ENCODE measurements around the gene DMAC2.
"Not testable (repeated sequence)": the region's sequence is repeated elsewhere in the genome, so short reads cannot be mapped to it uniquely, and the experiment has no call there.

DMAC2 gene

GRCh38 chr19:41442473-41443355 lies 3.0 kb upstream of the DMAC2 start, which contains the start of gene ERICH4:
Gene ERICH4 (plus strand): TSS chr19:41443156. CDS start chr19:41443170, 14 bp downstream.
- DNase-seq (ENCODE audit: low read depth in 2 of 2) = no peak

DNA sequence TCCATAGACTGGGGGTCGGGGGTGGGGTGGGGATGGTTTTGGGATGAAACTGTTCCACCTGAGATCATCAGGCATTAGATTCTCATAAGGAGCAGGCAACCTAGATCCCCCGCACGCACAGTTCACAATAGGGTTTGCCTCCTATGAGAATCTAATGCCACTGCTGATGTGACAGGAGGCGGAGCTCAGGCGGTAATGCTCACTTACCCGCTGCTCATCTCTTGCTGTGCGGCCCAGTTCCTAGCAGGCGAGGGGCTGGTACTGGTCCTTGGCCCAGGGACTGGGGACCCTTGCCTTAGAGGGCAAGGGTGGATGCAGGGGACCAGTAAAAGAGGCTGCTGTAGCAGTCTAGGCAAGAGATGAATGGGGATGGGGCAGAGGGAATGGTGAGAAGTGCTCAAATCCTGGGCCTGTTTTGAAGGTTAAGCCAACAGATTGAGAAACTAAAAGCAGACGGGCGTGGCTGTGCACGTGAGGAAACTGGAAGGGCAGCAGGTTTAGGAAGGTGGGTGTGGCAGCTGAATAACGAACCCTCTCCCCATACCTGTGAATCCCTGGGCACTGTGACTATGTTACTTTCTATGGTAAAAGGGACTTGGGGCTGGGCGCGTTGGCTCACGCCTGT lies 1.7 kb upstream of the DMAC2 start:
- no peak for DNase-seq (ENCODE audit: low read depth in 2 of 2)

DNA sequence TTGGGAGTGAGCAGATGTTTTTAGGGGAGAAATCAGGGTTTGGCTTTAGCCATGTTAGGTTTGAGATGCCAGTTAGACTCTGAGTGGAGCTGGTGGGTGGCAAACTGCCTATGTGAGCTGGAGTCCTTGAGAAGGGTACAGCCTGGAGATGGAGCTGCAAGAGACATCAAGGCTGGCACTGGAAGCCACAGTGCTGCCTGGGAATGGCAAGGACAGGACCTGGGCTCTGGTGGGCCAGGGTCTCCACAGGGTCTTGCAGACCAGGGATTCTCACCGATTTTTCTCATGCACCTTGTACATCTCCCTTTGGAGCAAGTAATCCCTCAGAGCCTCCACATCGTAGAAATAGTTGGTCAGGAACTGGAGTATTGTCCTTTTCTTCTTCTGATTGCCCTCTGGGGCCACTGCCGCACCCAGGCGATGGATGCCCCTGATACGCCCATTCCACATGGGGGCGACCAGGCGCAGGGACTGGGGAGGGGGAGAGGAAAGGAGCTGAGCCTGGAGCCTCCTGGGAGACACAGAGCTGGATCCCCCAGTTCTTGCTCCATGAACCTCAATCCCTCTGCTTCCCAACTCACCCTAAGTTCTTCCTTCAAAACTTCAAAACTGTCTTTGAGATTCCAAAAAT lies 1.7 kb downstream of the DMAC2 start:
- DNase-seq (ENCODE audit: low read depth in 2 of 2) = no peak

GRCh38 chr19:41436674-41436951 lies 3.1 kb downstream of the DMAC2 start:
- no peak for DNase-seq (ENCODE audit: low read depth in 2 of 2)

DNA sequence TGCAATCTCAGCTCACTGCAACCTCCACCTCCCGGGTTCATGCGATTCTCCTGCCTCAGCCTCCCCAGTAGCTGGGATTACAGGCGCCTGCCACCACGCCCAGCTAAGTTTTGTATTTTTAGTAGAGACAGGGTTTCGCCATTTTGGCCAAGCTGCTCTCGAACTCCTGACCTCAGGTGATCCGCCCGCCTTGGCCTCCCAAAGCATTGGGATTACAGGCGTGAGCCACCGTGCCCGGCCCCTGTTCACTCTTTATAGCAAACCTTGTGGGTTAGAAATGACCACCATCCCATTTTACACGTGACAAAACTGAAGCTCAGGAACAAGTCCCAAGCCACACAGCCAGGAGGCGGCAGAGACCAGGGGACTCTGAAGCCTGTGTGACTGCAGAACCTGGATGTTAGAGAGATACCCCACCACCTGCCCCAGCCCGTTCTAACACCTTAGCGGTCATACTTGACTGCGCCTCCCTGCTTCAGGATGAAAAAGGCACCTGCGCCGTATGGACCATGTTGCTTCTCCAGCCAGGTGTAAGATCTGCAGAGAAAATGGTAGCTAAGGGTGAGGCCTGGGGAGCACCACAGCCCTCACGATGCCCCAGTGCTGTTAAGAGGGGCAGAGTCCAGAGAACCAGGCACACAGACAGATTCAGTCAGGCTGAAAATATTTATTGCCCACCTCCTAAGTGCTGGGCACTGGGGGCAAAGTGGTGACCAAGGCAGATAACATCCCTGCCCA lies 3.6 kb downstream of the DMAC2 start:
- DNase-seq (ENCODE audit: low read depth in 2 of 2) = no peak

- DNase-seq (ENCODE audit: low read depth in 2 of 2) = not testable (repeated sequence)
These were observed 4.3 kb downstream of the DMAC2 start for GRCh38 chr19:41435376-41435775.

DNA sequence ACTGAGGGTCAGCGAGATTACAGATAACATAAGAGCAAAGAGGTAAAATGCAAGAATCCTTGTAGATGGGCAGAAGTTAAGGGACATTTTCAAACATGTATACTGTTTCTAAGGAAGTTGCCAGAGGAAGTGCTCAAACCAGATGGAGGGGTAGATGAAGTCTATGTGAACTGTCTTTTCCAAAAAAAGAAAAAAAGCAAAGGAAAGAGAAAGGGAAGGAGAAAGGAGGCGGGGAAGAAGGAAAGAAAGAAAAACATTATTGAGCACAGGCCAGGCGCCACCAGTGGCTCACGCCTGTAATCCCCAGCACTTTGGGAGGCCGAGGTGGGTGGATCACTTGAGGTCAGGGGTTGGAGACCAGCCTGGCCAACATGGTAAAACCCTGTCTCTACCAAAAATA lies 5.3 kb downstream of the DMAC2 start:
- DNase-seq (ENCODE audit: low read depth in 2 of 2) = no peak

GRCh38 chr19:41433171-41433570 lies 6.5 kb downstream of the DMAC2 start:
- no peak for DNase-seq (ENCODE audit: low read depth in 2 of 2)

DNA sequence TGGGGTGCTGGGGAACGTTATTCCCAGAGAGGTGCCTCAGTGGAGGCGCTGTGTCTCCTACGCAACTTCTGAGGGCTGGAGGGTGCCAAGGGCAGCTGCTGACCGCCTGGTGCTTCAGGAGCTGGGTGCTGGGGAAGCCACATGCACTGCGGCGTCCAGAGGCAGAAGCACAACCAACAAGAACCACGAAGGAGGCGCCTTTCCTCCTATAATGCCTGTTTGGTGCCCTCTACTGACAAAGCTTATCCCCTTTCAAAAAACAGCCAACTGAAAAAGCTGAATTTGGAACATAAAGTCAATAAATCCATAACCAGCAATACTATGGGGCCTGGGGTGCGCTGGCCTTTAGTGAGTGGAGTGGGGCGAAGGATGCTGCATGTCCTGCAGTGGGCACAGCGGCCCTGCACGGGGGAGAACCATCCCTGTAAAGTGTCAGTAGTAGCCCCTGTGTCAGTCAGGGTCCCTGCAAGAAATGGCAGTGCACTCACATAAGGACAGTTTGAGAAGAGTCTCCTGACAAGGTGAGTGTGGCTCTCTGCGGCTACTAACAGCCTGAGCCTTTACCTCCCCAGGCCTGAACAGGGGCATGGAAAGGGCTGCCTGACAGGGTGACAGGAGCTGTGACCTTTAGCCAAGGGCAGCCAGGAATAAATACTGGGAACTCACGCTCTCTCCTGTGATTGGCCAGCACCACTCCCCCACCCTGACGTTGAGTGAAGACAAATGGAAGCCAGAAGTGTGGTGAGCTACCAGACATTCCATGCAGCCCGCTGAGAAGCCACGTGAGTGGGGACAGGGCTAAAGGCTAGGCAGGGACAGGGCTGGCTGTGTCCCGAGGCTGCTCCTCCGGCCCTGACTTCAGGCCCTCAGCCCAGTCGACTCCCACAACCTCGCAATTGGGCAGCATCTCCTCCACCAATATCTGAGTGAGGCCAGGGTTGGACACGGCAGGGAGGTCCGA lies 8.0 kb downstream of the DMAC2 start:
- DNase-seq (ENCODE audit: low read depth in 2 of 2) = no peak

DNA sequence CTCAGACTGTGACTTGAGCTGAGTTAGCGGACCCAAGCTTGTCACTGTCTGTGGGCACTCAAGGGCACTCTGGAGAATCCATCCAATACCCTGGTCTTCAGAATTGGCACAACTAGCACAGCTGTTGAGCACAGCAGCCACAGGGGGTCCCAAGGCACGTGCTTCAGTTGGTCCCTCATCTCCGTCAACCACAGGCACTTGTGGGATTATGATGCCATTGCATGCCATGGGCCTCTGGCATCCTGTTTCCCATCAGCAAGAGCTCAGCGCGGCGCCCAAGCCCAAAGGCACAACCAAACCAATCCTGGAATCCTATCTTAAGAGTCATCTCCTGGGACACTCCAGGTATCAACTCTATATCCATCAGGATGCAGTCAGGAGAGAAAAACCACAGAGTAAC lies 8.8 kb downstream of the DMAC2 start:
- no peak for DNase-seq (ENCODE audit: low read depth in 2 of 2)

DNA sequence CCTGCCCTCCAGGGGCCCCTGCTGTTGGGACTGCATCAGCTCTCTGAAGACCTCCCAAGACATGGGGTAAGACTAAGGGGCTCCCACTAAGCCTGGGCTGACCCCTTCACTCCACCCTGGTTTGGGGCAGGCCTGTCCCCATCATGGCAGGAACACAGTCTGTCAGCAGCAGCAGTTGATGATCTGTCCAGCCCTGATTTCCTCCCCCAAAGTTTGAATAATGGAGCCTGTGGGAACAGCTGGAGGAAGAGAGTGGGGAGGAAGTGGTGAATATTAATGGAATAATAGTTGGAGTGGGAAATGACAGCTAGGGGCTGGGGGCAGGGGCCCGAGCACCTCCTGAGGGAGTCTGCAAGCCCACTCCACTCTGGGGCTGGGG lies 11.2 kb downstream of the DMAC2 start:
- DNase-seq (ENCODE audit: low read depth in 2 of 2) = no peak

DNA sequence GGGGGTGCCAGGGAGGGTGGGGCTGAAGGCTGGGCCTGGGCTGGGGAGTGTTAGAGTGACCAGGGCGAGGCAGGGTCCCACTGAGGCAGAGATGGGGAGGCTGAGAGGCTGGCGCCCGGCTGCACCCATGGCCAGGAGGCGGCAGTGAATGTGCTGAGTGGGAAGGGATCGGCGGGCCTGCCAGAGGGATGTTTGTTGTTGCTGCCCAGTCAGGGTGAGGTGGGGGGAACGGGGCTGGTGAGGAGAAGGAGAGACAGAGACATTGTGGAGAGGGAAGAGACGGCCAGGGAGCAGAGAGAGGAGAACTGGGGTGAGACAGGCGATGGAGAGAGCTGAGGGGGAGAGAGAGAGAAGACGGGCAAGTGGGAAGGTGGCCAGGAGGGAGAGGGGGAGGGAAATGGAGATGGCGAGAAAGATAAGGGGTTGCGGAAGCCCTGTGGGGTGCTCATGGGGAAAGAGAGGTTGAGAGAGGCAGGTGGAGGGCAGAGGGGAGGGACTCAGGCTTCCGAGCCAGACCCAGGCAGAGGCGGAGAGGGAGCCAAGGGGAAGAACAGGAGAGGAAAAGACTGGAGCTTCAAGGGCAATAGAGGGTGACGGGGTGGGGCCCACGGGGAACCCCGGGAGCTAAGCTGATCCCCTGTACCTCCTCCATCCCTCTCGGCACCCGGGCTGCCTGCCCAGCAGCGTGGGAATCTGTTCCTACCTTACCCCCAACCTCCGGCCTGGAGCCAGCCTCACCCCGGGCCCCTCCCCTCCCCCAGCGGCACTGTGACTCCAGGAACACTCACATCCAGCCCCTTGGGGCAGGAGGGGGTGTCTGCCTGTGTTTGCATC lies 11.8 kb downstream of the DMAC2 start:
- peak in 1 of 2 donors; percentile 18 for DNase-seq (ENCODE audit: low read depth in 2 of 2)

DNA sequence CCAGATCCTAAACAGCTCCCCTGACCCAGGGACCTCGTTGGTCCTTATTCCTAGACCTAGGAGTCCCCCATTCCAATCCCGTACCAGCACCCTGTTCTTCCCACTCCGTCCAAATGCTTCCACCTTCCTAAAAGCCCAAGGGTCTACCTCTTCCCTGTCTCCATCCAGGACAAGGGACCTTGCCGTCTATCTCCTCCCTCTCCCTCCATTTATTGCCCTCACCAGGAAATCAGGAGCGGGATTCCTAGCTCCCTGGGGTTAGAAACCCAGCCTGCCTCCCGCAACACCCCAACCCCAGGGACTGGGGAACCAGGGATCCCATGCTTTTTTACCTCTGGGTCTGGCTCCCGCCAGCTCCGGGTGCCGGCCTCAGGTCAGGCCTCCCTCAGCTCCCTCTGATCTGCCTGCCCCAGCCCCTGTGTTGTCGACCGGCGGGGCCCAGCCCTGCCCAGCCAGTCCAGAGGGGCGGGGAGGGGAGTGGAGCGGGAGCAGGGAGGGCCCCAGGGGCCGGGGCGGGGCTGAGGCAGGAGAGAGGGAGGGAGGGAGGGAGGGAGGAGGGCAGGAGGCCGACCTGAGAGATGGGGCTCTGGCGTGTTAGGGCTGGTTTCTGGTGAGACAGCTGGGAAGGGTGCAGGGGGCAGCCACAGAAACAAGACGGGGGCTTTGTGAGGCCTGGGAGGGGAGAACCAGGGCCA lies 12.6 kb downstream of the DMAC2 start, which contains the start of gene B3GNT8:
TSS of gene B3GNT8 (minus strand) at position 423 of the 695 bp plus-strand sequence. CDS start 596 bp downstream, outside the sequence.
- peak; percentile 38 to 44 for DNase-seq (ENCODE audit: low read depth in 2 of 2)

DNA sequence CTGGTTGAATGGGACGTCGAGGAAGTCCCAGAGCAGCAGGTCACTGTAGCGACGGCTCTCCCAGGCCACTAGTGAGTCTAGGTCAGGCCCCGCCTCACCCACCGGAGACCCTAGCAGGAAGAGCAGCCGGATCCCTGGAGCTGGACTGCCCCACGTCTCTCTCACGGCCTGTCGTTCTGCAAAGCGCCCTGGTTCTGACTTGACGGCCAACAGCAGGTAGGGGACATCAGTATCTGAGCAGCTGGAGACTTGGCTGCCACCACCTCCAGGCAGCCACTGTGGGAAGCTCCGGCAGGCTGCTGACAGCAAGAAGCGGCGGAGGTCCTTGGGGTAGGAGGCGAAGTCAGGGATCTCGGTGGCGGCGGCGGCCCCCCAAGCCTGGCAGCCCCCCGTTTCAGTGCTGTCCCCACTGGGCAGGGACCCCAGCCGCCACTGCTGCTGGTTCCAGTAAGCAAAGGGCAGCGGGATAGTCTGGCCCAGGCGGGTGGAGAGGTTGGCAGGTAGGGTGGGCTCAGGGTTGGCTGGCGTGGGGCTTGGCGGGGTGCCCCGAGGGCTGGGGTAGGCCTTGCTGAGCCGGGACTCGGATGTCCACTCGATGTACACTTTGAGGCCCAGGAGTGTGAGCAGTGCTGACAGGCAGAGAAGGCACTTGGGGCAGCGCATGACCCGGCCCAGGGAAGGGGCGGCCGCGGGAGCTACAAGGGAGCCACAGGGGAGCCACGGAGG lies 13.4 kb downstream of the DMAC2 start:
- DNase-seq (ENCODE audit: low read depth in 2 of 2) = no peak

DNA sequence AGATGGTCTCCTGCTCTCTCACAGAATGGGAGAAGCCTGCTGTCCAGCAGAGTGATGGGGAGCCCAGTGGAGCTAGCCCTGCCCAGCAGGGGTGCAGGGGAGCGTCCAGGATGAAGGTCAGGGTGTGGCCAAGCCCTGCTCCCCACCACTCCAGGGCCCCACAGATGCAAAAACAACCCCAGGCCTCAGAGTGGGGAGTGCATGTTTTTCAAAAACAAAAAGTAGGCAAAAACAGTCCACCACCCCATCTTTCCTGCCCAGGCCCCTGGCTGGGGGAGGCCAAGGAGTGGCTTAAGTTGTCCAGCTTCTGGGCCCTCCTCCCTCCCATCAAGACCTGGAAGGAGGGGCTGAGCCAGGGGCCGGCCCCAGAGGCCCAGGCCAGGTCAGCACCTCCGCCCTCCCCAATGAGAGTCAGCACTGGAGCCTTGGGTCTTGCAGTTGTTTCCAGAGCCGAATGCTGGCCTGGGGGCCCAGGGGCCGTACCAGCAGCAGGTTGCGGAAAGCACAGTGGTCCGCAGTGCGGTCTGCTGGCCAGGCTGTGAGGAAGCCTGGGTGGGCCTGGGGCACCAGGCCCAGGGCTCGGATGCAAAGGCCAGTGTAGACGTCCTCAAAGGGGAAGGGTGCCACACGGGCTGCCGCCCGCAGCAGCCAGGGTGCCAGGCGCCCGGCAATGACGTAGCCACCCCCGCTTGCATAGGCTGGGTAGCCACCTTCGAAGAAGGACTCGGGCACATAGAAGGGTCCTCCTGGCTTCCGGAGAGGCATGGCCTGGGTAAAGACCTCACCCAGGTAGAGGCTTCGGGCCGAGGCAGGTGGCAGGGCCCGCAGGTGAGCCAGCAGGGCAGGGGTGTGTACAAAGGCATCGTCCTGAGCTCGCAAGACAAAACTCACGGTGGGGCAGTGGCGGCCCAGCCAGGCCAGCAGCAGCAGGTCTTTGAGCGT lies 14.3 kb downstream of the DMAC2 start:
- no peak for DNase-seq (ENCODE audit: low read depth in 2 of 2)

GRCh38 chr19:41424335-41425173 lies 15.2 kb downstream of the DMAC2 start:
- DNase-seq (ENCODE audit: low read depth in 2 of 2) = no peak

DNA sequence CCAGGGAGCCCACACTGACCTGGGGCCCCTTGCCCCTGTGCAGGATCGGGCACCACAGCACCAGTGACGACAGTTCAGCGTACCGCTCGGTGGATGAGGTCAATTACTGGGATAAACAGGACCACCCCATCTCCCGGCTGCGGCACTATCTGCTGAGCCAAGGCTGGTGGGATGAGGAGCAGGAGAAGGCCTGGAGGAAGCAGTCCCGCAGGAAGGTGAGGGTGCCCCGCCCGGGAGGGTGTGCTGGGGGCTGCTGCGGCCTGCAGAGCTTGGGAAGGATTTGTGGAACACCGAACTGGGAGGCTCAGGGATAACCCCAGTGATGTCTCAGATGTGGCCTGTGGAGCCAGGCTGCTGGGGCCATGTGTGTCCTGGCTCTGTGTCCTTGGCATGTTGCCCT lies 16.8 kb downstream of the DMAC2 start:
- no peak for DNase-seq (ENCODE audit: low read depth in 2 of 2)

Measured in stimulated activated CD8-positive, alpha-beta memory T cell treated with anti-CD3 and anti-CD28 coated beads, Interleukin-15, amount 100 ng/mL, for 48 hours (primary cell).